K562 (cell line): ENCODE results near the gene YAE1.

Source experiments
- BRCA1 ChIP-seq, 2 experiments: fragments of 450-650 bp in 1 of 2; sonication (generic) in 1 of 2; formaldehyde crosslinking in 1 of 2; IDR thresholded peaks; 2 replicates each; pipeline versions ENCODE4 v1.5.0 to v1.6.1; 2017 to 2020; ENCODE audit warnings: mild to moderate bottlenecking in 1 of 2, missing genetic modification reagents in 1 of 2
- USF2 ChIP-seq: sonication (generic); formaldehyde crosslinking; IDR thresholded peaks from 2 replicates; pipeline ENCODE4 v1.5.0; 2020; ENCODE audit warnings: missing genetic modification reagents
- ZNF232 ChIP-seq: sonication (generic); formaldehyde crosslinking; IDR thresholded peaks from 2 replicates; pipeline ENCODE4 v1.8.0; 2022; ENCODE audit warnings: mild to moderate bottlenecking, missing genetic modification reagents
- TF ChIP-seq, protein P1 (sequence below): sonication (generic); formaldehyde crosslinking; IDR thresholded peaks from 2 replicates; pipeline ENCODE4 v1.8.1; 2022; ENCODE audit warnings: missing genetic modification reagents
- TF ChIP-seq, protein P2 (sequence below): fragments of 450-650 bp; IDR thresholded peaks from 2 replicates; pipeline ENCODE4 v1.6.1; 2016; ENCODE audit warnings: mild to moderate bottlenecking

GRCh38 chr7:39603924-39604323 lies 37.7 kb downstream of the YAE1 start:
- no peak for TF ChIP-seq ZNF232 (CRISPR knock-in tag)
- TF ChIP-seq, protein P1, sequence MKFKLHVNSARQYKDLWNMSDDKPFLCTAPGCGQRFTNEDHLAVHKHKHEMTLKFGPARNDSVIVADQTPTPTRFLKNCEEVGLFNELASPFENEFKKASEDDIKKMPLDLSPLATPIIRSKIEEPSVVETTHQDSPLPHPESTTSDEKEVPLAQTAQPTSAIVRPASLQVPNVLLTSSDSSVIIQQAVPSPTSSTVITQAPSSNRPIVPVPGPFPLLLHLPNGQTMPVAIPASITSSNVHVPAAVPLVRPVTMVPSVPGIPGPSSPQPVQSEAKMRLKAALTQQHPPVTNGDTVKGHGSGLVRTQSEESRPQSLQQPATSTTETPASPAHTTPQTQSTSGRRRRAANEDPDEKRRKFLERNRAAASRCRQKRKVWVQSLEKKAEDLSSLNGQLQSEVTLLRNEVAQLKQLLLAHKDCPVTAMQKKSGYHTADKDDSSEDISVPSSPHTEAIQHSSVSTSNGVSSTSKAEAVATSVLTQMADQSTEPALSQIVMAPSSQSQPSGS (CRISPR knock-in tag), result no peak
- no peak for TF ChIP-seq BRCA1 (IDR thresholded peaks at IDR 0.05)
- no peak for TF ChIP-seq BRCA1 (CRISPR knock-in tag; IDR thresholded peaks at IDR 0.05)
- no peak for TF ChIP-seq USF2
- TF ChIP-seq, protein P2, sequence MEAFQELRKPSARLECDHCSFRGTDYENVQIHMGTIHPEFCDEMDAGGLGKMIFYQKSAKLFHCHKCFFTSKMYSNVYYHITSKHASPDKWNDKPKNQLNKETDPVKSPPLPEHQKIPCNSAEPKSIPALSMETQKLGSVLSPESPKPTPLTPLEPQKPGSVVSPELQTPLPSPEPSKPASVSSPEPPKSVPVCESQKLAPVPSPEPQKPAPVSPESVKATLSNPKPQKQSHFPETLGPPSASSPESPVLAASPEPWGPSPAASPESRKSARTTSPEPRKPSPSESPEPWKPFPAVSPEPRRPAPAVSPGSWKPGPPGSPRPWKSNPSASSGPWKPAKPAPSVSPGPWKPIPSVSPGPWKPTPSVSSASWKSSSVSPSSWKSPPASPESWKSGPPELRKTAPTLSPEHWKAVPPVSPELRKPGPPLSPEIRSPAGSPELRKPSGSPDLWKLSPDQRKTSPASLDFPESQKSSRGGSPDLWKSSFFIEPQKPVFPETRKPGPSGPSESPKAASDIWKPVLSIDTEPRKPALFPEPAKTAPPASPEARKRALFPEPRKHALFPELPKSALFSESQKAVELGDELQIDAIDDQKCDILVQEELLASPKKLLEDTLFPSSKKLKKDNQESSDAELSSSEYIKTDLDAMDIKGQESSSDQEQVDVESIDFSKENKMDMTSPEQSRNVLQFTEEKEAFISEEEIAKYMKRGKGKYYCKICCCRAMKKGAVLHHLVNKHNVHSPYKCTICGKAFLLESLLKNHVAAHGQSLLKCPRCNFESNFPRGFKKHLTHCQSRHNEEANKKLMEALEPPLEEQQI, result no peak
